ENCODE measurements around the gene TLE2.

TLE2 gene

DNA sequence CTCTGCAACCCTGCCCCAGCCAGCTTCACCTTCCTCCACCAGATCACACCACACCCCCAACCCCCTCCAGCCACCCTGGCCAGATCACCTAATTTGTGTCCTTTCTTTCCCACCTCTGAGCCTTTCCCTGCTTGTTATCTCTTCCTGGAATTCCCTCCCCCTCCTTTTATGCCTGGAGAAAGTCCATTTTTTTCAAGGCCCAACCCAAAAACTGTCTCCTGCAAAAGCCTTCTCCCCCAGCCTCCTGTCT lies 5.3 kb upstream of the TLE2 start:
- Mint-ChIP-seq H3K9me3 (no peaks in the 10 kb centered on the region), H3K4me3 (peak overlapping the region; percentile 16 to 95), H3K4me1 (peaks cover 31% of the 10 kb centered on the region), H3K27me3 (peaks cover 28% of the 10 kb centered on the region), H3K27ac (peak overlapping the region in 1 of 2 donors; percentile 96)
- ATAC-seq, result no peak
- DNase-seq, result no peak

- DNase-seq, result no peak
- H3K4me3 Mint-ChIP-seq, result peak overlapping the region in 1 of 2 donors; percentile 16
- peaks cover 30% of the 10 kb centered on the region for H3K4me1 Mint-ChIP-seq
Observed at GRCh38 chr19:3033595-3034405, 4.7 kb upstream of the TLE2 start.

DNA sequence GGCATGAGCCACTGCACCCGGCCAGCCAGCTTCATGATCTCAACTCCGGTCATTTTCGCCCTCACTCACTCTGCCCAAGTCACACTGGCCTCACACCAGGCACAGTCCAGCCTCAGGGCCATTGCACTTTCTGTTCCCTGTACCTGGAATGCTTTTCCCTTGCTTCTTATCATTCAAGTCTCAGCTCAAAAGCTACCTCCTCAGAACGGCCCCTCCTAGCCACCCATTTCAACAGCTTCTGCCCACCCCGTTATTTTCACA lies 2.5 kb upstream of the TLE2 start:
- Mint-ChIP-seq H3K27me3 (peaks cover 42% of the 10 kb centered on the region), H3K9me3 (no peaks in the 10 kb centered on the region), H3K27ac (no peak overlapping the region), H3K4me3 (no peak overlapping the region), H3K4me1 (peaks cover 35% of the 10 kb centered on the region)
- DNase-seq (no peak), ATAC-seq (no peak)

More at GRCh38 chr19:3033595-3034405, 4.7 kb upstream of the TLE2 start:
- ATAC-seq, result no peak
- Mint-ChIP-seq H3K9me3 (no peaks in the 10 kb centered on the region), H3K27ac (no peak overlapping the region), H3K27me3 (peaks cover 28% of the 10 kb centered on the region)

DNA sequence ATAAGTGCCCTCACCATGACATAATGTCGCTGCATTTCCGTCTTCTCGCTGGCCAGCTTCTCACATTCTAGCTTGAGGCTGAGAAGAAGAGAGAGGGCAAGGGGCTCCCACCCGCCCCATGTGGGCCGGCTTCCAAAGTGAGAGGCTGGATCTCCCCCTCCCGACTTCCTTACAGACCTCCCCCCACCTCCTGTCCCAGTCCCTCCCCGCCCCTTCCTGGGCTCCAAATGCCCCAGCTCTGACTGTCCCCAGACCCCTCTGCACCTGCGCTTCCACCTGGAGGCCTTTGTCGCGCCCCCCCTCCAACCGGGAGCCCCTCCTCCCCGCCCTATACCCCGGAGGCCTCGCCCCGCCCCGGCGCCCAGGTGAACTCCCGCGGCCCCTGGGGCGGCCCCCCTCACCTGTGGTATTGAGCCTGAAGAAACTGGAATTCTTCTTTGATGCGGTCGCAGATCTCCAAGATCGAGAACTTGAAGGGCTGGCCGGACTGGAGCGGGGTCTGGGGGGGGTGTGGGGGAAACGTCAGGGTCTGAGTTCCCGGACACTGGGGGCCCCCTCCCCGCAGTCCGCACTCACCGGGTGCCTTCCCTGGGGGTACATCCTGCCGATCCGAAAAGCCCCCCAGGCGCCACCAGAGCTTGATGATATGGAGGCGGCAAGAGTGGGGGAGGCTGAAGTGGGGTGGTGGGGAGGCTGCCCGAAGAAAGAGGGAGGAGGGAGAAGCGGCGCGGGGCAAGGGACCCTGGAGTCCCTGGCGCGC lies 595 bp downstream of the TLE2 start:
- H3K4me3 Mint-ChIP-seq, result peak overlapping the region; percentile 69 to 76
- peak; percentile 24 for ATAC-seq
- peaks cover 37% of the 10 kb centered on the region for H3K4me1 Mint-ChIP-seq
- peaks cover 40% of the 10 kb centered on the region for H3K27me3 Mint-ChIP-seq
- no peaks in the 10 kb centered on the region for H3K9me3 Mint-ChIP-seq
- no peak for DNase-seq
- H3K27ac Mint-ChIP-seq, result no peak overlapping the region

DNA sequence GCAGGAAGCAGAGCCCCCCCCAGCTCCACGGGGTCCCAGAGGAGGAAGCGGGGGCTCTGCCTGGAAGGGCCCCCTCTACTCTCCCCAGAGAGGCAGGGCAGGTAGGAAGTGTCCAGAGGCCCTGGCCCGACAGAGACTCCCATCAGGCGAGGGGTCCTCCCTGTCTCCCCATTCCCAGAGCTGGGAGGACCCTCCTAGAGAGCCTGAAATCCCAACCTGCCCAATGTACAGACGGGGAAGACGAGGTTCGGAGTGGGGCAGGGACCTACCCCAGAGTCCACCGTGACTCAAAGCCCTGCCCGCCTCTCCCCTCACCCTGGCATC lies 1.1 kb downstream of the TLE2 start:
- Mint-ChIP-seq H3K4me1 (peaks cover 42% of the 10 kb centered on the region), H3K27ac (no peak overlapping the region), H3K27me3 (peaks cover 35% of the 10 kb centered on the region), H3K9me3 (no peaks in the 10 kb centered on the region), H3K4me3 (peak overlapping the region in 1 of 2 donors; percentile 76)
- DNase-seq, result no peak
- ATAC-seq, result no peak

DNA sequence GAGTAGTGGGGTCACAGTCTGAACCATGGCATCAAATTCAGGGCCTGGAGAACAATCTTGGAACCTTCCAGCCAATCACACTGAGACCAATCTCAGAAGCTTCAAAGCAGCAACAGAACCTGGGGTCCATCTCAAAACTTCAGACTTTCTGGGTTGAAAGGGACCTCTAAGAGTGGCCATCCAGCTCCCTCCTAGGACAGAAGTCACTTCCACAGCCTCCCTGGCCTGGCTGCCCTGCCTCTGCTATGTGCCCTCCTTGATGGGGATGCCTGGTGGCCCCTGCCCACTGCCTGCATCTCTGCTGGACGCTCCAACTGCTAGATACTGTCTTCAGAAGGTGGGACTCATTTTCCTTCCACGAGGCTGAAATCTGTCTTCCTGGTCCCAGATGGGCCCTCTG lies 1.8 kb downstream of the TLE2 start:
- no peak for ATAC-seq
- Mint-ChIP-seq H3K4me1 (peaks cover 43% of the 10 kb centered on the region), H3K27me3 (peaks cover 35% of the 10 kb centered on the region), H3K4me3 (no peak overlapping the region), H3K27ac (no peak overlapping the region), H3K9me3 (no peaks in the 10 kb centered on the region)
- no peak for DNase-seq

DNA sequence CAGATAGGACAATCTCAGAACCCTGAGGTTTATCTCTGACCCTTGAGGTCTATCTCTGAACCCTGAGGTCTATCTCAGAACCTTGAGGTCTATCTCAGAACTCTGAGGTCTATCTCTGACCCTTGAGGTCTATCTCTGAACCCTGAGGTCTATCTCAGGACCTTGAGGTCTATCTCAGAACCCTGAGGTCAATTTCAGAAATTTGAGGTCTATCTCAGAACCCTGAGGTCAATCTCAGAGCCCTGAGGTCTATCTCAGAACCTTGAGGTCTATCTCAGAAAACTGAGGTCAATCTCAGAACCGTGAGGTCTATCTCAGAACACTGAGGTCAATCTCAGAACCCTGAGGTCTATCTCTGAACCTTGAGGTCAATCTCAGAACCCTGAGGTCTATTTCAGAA lies 2.3 kb downstream of the TLE2 start:
- peaks cover 35% of the 10 kb centered on the region for H3K27me3 Mint-ChIP-seq
- no peak overlapping the region for H3K4me3 Mint-ChIP-seq

DNA sequence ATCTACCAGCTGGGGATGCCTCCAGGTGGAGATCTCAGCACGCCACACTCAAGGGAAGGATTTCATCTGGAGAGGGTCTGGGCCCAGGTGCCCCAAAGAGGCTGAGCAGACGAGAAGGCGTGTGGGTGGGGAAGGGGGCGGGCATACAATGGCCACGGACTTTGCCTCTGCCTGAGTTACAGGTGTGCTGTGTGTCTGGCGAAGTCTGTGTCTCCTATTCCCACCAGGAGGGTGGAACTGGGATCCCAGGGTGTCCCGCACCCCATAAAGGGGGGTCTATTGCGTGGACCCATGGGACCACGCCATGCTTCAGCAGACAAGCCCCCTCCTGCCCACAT lies 3.6 kb downstream of the TLE2 start:
- peak overlapping the region in 1 of 2 donors; percentile 72 for H3K4me3 Mint-ChIP-seq
- no peak overlapping the region for H3K27ac Mint-ChIP-seq
- ATAC-seq (no peak), DNase-seq (no peak)
- peaks cover 34% of the 10 kb centered on the region for H3K27me3 Mint-ChIP-seq
- H3K9me3 Mint-ChIP-seq, result no peaks in the 10 kb centered on the region
- peaks cover 43% of the 10 kb centered on the region for H3K4me1 Mint-ChIP-seq

More for the DNA sequence above, 2.3 kb downstream of the TLE2 start:
- Mint-ChIP-seq H3K4me1 (peaks cover 43% of the 10 kb centered on the region), H3K27ac (no peak overlapping the region), H3K9me3 (no peaks in the 10 kb centered on the region)
- no peak for DNase-seq
- ATAC-seq, result no peak

- DNase-seq (no peak), ATAC-seq (peak; percentile 45)
- Mint-ChIP-seq H3K27me3 (peaks cover 29% of the 10 kb centered on the region), H3K9me3 (no peaks in the 10 kb centered on the region), H3K4me1 (peaks cover 40% of the 10 kb centered on the region), H3K4me3 (peak overlapping the region; percentile 61 to 72), H3K27ac (no peak overlapping the region)
Observed at GRCh38 chr19:3024870-3025548, 4.1 kb downstream of the TLE2 start.

DNA sequence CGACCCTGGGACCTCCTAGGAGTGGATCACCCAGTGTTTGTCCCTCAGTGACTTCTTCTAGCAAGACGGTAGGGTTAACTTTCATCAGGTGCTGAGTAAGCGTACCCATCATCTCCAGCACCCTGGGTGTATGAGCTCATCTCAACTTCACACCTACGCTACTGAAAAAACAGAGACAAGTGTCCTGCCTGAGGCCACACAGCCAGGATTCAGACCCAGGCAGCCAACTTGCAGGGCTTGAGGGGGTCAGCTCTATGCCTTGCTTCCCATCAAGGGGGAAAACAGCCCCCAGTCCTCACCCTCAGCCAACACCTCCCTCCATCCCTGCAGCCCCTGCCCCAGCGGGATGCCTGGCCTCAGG lies 4.6 kb downstream of the TLE2 start:
- DNase-seq (no peak), ATAC-seq (peak; percentile 86)
- Mint-ChIP-seq H3K27ac (no peak overlapping the region), H3K27me3 (peaks cover 25% of the 10 kb centered on the region), H3K4me3 (peak overlapping the region; percentile 61 to 72), H3K4me1 (peaks cover 37% of the 10 kb centered on the region), H3K9me3 (no peaks in the 10 kb centered on the region)

DNA sequence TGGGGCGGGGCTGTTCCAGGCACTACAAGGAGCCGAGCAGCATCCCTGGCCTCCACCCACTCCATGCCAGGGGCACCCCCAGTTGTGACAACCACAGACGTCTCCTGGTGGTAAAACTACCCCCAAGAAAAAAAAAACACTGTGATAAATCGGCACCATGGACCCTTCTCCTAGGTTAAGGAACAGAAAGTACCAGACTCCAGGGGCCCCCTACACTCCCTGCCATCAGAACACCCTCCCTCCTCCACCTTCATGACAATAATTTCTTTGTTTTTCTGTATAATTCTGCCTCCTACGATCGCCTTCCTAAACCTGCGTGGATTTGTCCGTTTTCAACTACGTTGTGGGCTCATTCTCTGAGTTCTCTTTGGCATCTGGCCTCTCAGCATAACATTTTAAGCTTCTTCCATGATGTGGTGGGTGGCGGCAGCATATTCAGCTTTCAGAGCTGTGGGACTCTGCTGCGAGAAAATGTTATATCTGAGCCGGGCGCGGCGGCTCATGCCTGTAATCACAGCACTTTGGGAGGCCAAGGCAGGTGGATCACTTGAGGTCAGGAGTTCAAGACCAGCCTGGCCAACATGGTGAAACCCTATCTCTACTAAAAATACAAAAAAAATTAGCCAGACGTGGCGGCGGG lies 8.6 kb downstream of the TLE2 start:
- peaks cover 11% of the 10 kb centered on the region for H3K27me3 Mint-ChIP-seq
- peaks cover 23% of the 10 kb centered on the region for H3K4me1 Mint-ChIP-seq
- H3K9me3 Mint-ChIP-seq, result no peaks in the 10 kb centered on the region
- ATAC-seq (no peak), DNase-seq (no peak)
- no peak overlapping the region for H3K27ac Mint-ChIP-seq
- H3K4me3 Mint-ChIP-seq, result no peak overlapping the region

GRCh38 chr19:3019211-3019854 lies 9.7 kb downstream of the TLE2 start:
- peak; percentile 23 for ATAC-seq

DNA sequence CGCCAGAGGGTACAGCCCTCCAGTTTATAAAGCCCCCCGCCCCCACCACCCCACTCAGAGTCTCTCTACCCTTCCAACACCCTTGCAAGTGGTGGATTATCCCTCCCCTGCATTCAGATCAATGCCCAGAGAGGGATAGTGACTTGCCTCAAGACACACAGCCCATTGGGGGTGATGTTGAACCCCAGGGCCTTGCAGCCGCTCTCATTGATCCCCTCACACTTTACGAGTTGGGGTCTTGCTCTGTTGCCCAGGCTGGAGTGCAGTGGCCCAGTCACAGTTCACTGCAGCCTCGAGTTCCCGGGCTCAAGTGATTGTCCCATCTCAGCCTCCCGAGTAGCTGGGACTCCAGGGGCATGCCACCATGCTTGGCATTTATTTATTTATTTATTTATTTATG lies 11.2 kb downstream of the TLE2 start:
- DNase-seq, result no peak
- H3K4me3 Mint-ChIP-seq, result no peak overlapping the region
- no peak for ATAC-seq
- peaks cover under 1% of the 10 kb centered on the region for H3K4me1 Mint-ChIP-seq
- no peak overlapping the region for H3K27ac Mint-ChIP-seq
- H3K27me3 Mint-ChIP-seq, result no peaks in the 10 kb centered on the region
- no peaks in the 10 kb centered on the region for H3K9me3 Mint-ChIP-seq

More at GRCh38 chr19:3019211-3019854, 9.7 kb downstream of the TLE2 start:
- H3K4me3 Mint-ChIP-seq, result no peak overlapping the region
- no peak for DNase-seq
- H3K4me1 Mint-ChIP-seq, result peaks cover 12% of the 10 kb centered on the region
- peaks cover under 1% of the 10 kb centered on the region for H3K27me3 Mint-ChIP-seq
- H3K27ac Mint-ChIP-seq, result no peak overlapping the region
- H3K9me3 Mint-ChIP-seq, result no peaks in the 10 kb centered on the region

DNA sequence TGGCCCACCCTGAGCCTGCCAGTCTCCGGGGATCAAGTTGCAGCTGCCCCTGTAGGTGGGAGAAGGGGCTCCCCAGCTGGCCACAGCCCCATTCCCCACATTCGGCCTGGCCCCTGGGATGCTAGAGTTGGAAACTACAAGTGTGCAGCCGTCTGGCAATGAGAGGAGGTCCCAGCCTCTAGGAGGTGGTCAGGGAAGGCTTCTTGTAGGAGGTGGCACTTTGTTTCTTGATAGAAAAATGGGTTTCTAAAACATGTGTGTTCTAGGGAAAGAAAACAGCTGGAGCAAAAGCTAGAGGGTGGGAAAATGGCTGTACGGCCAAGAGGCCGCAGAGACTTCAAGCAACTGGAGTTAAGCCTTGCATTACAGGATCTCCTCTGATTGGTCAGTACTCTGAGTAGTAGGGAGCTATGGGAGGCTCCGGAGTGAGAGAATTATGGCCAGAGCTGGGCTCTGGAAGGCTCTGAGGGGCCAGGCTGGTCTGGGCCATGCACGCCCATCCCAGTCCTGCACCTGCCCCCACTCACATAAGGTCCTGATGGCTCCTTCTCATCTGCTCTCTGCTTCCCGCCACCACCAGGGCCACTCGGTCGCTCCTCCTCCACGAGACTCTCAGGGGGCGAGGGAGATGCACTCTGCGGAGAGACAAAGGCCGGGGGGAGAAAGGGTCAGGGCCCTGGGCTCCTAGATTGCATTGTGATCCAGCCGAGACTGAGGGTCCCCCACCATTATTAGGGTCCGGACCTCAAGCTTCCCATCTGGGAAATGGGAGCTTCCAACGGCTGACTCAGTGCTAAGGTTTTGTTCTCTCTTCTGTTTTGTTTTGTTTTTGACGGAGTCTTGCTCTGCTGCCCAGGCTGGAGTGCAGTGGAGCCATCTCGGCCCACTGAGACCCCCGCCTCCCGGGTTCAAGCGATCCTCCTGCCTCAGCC lies 13.7 kb downstream of the TLE2 start:
- Mint-ChIP-seq H3K27ac (no peak overlapping the region), H3K4me1 (no peaks in the 10 kb centered on the region), H3K27me3 (no peaks in the 10 kb centered on the region), H3K4me3 (no peak overlapping the region), H3K9me3 (no peaks in the 10 kb centered on the region)
- ATAC-seq (no peak), DNase-seq (no peak)

DNA sequence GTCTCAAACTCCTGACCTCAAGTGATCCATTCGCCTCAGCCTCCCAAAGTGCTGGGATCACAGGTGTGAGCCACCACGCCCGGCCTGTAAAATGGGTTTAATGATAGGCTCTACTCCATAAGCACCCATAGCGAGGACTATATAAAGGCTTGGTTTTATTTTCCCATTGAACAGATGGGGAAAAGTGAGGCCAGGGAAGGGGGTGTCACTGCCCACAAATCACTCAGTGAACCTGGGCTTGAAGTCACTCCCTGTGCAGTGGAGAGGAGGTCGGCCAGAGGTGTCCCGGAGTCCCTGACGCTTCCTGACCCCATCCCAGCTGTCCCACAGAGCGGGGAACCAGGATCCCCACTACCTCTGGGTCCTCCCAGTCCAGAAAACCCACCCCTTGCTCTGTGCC lies 14.9 kb downstream of the TLE2 start:
- Mint-ChIP-seq H3K27me3 (no peaks in the 10 kb centered on the region), H3K4me3 (no peak overlapping the region), H3K9me3 (no peaks in the 10 kb centered on the region), H3K4me1 (no peaks in the 10 kb centered on the region), H3K27ac (no peak overlapping the region)
- ATAC-seq, result no peak
- DNase-seq, result no peak
